ENCODE results near the gene RBBP8NL.

The RBBP8NL gene

DNA sequence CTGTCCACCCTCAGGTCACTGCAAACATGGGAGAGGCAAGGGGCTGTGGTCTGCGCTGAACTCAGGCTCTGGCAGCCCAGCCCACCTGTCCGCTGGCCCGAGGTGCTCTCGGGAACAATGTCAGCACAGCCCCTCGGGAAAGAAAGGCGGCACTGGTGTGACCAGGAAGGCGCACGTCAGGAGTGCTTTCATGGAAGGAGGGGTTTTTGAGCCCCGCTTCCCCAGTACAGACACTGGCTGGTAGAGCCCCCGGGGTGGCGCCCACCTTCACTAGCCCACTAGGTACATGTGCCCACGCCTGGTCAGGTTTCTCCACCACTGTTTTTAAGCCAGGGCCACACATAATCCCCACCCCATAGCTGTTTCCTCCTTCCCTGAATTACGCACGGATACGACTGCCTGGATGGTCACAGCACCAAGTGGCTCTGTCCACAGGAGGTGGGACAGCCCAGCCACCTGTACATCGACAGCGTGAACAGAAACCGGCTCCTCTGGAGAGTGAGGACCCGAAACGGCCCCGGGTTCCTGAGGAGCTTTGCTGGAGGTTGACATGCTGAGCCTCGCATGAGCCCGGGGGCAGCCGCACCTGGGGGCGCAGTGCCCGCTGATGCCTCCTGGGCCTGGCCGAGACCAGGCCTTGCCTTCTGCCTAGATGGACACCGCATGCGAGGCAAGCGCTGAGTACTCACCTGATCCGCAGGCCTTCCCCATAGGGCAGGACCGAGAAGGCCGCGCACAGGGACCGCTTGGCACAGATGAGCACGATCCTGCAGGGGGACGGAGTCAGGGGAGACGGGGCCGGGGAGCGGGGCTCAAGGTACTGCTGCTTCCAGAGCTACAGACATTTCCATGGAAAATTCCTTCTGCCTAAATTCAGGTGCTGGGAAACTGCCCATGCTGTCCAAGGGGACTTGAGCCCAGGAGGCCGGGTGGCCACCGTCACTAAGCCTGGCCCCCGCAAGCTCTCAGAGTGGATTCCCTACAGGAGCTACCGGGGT, 32.8 kb downstream of the RBBP8NL start:
- no peak for TF ChIP-seq ZNF274 (IDR thresholded peaks at IDR 0.05; ENCODE audit: low read depth, low read length)
- H3K4me3 ChIP-seq (ENCODE audit: low read length): no peak overlapping the region

DNA sequence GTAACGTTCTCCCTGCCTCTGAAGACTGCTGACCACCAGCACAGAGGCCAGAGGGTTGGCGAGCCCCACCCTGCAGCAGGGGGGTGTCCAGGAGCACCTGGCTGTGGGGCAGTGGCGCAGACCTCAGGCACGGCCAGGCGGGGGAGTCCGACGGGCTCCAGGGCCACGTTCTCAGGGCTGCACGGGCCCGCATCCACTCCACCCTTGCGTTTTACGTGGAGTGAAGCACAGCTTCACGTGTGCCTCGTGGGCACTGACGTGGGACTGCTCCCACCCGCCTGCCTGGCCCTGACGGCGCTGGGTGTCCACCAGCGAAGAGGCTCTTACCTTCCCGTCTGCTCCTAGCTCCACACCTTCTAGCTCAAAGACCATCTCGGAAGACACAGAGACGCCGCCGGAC, 33.5 kb downstream of the RBBP8NL start:
- no peak for TF ChIP-seq ZNF274 (IDR thresholded peaks at IDR 0.05; ENCODE audit: low read depth, low read length)

DNA sequence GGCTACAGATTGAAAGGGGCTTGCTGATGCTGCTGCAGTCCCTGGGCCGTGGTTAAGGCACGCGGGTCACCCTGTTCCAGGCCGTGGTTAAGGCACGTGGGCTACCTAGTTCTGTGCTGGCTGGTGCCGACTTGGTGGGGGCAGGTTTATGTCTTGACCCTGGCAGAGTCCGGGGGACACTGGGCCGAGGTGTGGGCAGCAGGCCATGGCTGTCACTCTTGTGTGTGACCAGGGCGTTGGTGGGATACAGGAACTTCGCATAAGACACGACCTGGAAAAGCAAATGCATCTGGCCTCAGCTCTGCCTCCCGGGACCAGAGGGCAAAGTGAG, 34.0 kb downstream of the RBBP8NL start:
- H3K4me3 ChIP-seq (ENCODE audit: low read length): no peak overlapping the region
- TF ChIP-seq ZNF274 (IDR thresholded peaks at IDR 0.05; ENCODE audit: low read depth, low read length): no peak

More for the DNA sequence above, 33.5 kb downstream of the RBBP8NL start:
- H3K4me3 ChIP-seq (ENCODE audit: low read length): no peak overlapping the region

DNA sequence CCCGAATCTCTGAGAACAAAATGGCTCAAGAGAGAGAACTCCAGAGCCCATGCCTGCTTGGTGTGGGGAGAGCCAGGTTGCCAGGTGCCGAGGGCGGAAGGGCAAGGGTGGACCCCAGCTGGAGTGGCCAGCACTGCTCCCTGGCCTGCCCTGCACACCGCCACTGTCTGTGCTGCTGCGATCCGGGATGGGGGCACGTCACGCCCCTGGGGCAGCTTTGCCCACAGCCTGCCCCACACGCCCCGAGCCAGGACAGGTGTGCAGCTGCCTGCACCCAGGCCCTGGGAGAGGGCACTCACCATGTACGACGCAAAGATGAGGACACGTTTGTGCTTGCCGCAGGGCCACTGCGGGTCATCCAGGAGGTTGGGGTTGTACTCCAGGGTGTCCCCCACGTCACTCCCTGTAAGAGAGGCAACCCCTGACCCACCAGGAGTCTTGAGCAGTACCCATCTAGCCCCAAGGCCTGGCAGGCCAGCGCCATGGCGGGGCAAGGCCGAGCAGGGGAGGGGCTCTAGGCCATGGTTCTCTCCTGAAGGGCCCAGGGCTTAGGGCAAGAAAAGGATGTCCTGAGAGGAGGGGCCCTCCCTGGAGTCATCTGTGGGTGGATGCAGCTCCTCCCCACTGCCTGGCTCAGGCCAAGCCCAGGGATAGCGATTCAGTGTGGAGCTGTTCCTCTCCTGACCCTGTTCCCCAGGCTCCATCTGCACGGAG, 34.6 kb downstream of the RBBP8NL start:
- TF ChIP-seq ZNF274 (IDR thresholded peaks at IDR 0.05; ENCODE audit: low read depth, low read length): no peak
- H3K4me3 ChIP-seq (ENCODE audit: low read length): no peak overlapping the region

DNA sequence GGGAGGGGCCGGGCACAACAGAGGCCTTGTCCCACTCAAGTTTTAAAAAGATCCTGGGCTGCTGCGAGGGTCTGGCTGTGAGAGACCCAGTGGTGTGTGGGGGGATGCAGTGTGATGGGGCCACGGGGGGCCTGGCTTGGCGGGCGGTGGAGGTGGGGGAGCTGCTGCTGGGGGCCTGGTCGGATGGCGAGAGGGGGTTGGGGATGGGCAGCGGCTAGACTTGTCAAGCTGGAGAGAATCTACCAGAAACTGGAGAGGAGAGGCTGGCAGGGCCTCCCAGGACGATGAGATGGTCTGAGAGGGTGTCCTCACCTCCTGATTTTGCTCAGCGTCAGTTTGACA, 35.3 kb downstream of the RBBP8NL start:
- TF ChIP-seq ZNF274 (IDR thresholded peaks at IDR 0.05; ENCODE audit: low read depth, low read length): no peak
- H3K4me3 ChIP-seq (ENCODE audit: low read length): no peak overlapping the region

DNA sequence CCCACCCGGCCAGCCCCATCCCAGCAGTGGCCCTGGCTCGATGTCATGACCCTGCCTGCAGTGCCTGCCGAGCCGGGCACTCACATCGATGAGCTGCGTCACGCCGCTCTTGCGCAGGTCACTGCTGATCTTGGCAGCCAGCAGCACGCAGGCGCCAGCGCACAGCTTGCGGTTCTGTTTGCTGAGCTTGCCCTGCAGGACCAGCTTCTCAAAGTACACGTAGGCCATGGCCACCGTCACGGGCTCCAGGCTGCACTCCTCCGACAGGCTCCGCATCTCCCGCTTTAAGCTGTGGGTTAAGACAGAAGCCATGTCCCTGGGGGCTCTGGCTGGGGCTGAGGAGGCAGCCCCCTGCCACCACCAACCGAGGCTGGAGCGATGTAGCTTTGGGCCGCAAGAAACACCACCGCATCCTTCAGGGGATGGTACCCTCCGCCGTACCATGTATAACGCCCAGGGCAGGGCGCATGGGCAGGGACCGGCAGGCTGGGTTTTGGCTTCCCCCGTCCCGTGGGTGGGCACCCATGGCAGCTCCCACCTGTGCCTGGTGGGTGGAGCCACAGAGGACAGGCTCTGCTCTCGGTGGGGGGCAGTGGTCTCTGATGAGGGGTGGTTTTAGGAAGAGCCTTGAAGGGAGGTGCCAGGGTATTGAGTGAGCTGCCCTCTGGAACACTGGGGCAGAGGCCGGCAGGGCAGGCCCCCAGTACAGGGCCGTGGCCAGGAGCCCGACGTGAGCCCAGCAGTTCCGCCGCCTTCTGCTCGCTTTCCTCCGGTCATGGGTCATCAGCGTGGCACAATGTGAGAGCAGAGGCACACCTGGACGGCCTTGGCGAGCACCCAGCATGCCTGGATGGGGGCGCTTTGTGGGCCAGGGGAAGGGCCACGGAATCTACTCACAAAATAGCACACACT, 35.9 kb downstream of the RBBP8NL start:
- no peak for TF ChIP-seq ZNF274 (IDR thresholded peaks at IDR 0.05; ENCODE audit: low read depth, low read length)
- no peak overlapping the region for H3K4me3 ChIP-seq (ENCODE audit: low read length)

DNA sequence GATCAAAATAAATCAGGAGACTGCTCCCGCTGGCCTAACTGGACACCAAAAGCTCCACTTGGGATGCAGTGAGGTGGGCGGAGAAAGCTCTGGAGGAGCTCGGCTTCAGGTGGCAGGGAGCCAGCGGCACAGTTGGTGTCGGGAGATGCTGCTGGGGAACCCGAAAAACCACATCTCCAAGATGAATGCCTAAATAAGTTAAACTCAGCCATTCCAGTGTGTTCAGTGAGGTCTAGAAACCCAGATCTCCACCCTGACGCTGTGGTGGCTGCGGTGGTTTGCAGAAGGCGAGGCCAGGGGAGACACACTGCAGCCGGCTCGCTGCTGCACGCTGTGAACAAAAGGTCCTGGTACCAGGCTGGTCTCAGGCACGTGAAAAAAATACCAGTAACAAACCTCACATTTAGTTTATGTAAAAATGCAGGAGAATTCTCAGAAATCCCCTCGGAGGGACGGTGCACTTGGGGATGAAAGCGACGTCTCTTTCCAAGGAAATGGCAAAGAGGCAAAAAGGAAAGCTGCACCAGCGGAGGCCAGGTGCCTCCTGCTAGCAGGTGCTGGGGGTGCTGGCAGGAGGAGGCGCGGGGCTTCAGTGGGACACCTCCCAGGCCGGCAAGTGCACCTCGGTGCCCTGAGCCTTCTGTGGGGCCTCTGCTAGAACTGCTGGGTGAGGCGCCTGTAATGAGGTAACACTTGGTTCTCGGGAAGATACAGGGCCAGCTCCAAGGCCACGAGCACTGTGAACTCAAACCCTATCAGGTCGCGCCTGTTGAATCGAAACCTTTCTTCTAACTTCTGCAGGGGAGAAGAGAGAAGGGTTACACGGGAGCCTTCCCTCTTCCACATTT, 36.8 kb downstream of the RBBP8NL start:
- H3K4me3 ChIP-seq (ENCODE audit: low read length): no peak overlapping the region

DNA sequence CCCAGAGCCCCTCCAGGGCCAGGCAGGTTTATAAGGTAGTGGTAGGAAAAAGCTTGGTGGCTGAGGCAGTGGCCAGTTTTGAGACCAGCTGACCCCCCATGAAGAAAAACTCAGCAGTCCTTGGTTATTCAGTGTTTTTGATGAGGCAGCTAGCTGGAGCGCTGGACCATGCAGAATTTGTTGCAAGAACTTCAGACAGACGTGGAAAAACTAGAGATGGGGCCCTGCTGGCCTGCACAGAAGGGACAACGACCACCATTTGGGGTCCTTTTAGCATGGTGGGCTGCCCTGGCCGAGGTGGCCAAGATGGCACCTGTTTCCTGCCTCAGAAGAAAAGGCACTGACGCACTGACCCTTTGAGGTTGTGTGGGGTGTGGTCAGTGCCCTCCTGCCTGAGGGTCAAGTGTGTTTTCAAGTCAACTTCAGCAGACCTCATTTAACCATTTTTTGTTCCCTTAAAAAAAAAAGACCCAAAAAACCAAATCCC, 37.7 kb downstream of the RBBP8NL start:
- TF ChIP-seq ZNF274 (IDR thresholded peaks at IDR 0.05; ENCODE audit: low read depth, low read length): no peak
- no peak overlapping the region for H3K4me3 ChIP-seq (ENCODE audit: low read length)

More for the DNA sequence above, 36.8 kb downstream of the RBBP8NL start:
- no peak for TF ChIP-seq ZNF274 (IDR thresholded peaks at IDR 0.05; ENCODE audit: low read depth, low read length)

DNA sequence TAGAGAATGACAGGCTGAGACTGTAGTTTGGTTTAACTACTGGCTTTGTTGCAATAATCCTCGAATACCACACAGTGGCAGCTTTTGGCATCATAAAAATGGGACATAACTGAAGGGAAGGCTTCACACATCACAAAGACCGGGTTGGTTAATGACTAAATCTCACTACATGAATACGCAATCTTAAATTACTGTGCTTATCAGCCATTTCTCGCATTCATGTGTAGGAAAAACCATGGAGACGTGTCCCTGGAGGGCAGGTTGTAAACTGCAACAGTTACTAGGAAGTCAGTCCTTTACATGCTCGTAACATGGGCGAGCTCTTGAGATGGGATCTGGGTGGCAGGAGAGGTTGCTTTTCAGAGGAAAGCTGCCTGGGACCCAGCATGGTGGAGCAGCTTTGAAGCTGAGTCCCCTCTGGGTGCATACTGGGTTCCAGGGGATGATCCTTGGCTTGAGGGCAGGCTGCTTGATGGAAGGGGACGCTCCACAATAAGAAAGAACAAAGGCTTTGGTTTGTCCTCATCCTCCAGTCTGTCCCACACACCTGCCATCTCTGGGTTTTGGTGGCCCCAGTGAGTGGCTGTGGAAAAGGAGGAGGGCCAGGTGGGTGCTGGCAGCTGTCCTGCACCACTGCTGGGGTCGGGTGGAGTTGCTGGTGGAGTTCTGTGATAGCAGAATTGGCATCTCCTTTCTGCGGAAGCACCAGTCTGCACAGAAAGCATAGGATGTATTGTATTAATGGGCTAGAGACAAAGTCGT, 38.3 kb downstream of the RBBP8NL start:
- H3K4me3 ChIP-seq (ENCODE audit: low read length): no peak overlapping the region; the same call in 1 of the 2 replicates
- TF ChIP-seq ZNF274 (IDR thresholded peaks at IDR 0.05; ENCODE audit: low read depth, low read length): no peak

DNA sequence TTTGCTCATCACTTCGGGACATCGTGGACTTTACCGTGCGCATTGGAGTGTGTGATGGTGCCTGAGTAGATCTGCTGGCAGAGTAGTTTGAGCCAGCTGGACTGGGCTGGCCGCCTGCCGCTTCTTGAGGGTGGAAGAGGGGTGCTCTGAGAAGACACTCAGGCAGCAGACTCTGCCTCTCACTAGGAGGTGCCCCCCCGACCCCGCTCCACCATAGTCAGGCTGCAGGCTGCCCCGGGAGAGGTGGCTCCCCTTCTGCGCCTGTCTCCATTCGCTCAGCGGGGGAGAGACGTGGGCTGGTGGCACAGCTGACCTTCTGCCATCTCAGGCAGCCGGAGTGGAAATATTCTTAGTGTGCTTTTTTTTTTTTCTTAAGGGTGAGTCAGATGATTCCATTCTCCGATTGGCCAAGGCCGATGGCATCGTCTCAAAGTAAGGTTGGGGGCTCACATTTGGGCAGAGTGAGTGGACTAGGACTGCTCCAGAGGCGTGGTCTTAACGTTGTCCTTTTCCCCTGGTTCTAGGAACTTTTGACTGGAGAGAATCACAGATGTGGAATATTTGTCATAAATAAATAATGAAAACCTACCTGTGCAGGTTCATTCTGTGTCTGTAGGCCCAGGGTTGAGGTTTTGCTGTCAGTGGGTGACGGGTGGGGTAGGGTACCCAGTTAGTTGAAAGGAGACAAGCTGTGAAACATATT, 39.3 kb downstream of the RBBP8NL start:
- TF ChIP-seq ZNF274 (IDR thresholded peaks at IDR 0.05; ENCODE audit: low read depth, low read length): no peak
- H3K4me3 ChIP-seq (ENCODE audit: low read length): peak overlapping the region; percentile 95

DNA sequence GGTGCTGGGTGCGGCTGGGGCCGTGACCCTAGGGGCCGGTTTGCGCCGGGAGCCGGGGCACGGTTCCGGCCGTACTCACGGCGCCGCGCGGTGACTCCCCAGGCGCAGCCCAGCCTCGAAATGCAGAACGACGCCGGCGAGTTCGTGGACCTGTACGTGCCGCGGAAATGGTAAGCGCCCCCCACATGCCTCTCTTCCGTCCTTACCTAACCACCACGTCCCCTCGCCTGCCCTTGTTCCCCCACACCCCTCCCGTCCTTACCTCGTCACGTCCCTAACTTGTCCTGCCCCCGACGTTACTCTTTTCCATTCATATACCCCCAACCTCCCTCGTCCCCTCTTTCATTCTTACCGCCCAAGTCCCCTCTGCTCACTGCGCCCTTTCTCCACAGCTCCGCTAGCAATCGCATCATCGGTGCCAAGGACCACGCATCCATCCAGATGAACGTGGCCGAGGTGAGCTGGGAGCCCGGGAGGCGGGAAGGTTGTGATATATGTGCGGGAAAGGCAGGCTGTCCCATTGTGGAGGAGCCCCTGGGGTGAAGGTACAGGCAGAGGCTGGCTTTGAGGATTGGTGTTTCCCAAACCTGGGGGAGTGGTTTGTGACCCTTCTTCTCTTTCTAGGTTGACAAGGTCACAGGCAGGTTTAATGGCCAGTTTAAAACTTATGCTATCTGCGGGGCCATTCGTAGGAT, 40.0 kb downstream of the RBBP8NL start:
- no peak for TF ChIP-seq ZNF274 (IDR thresholded peaks at IDR 0.05; ENCODE audit: low read depth, low read length)

More for the DNA sequence above, 40.0 kb downstream of the RBBP8NL start:
- peak overlapping the region; percentile 95 for H3K4me3 ChIP-seq (ENCODE audit: low read length)
